Activated naive CD8-positive, alpha-beta T cell treated with anti-CD3 and anti-CD28 coated beads, Interleukin-2, amount 50 U/mL, for 16 hours (primary cell): ENCODE results near the gene SH3TC2.
"Not testable (repeated sequence)": the region's sequence is repeated elsewhere in the genome, so short reads cannot be mapped to it uniquely, and the experiment has no call there.

Experiments
- DNase-seq: peaks from one replicate; pipeline ENCODE4 v3.0.0-alpha.2; 2020; ENCODE audit warnings: low read depth, low spot score

SH3TC2 gene

GRCh38 chr5:149063017-149063687 lies at the start of gene SH3TC2:
Gene SH3TC2, minus strand, starts transcription at chr5:149063062. Its CDS starts 40 bp downstream, at chr5:149063022.
- DNase-seq: no peak

DNA sequence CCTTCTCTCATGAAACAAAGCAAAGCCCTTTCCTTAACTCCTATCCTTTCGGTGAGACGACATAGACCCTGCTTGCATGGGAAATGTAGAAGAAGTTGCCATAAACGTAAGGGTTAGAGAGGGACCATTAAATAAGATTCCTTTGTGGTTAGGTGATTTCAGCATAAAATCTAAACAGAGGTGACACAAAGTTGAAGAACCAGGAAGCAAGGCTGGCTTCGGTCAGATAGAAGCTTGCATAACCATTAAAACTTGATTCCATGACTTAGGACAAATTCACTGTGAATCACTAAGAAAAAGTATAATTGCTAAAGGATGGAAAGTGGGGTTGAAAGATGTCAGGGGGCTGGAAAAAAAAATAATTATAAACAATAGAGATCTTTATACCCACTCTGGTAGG lies 47.5 kb upstream of the SH3TC2 start:
- no peak for DNase-seq

DNA sequence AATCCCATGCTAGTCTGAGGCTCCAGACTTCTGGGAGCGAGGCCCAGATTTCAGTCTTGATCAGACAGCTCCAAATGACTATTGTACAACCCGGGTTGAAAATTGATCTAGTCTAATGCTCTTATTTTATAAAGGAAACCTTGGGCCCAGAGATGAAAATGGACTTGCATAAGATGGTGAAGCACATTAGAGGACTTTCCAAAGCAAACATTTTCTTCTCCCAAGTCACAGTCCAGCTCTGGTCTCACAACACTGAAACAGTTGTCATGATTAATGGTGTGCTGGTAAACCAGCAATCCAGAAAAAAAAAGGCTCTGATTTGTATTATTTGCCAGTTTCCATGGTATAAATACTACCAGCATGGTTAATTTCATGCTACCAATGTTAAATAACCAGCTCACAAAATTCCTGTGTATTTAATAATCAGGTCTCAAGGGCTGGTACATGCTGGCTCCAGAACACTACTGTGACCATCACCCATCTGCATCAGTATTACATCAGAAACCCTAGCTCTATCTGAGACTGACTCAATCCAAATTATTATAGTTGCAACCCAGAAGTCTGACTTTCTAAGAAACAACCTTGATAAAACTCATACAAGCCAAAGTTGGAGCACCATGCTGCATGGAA lies 45.9 kb upstream of the SH3TC2 start:
- DNase-seq: no peak

GRCh38 chr5:149100331-149100730 lies 37.5 kb upstream of the SH3TC2 start:
- DNase-seq: no peak

DNA sequence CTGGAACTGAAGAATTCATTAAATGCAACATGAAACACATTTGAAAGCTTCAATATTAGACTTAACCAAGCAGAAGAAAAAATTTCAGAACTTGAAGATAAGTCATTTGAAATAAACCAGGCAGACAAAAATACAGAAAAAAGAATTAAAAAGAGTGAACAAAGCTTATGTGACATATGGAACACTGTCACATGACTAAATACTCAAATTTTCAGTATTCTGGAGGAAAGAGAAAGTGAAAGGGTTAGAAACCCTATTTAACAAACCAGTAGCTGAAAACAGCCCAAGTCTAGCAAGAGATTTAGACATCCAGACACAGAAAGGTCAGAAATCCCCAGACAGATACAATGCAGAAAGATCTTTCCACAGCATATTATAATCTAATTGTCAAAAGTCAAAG lies 37.1 kb upstream of the SH3TC2 start:
- no peak for DNase-seq

DNA sequence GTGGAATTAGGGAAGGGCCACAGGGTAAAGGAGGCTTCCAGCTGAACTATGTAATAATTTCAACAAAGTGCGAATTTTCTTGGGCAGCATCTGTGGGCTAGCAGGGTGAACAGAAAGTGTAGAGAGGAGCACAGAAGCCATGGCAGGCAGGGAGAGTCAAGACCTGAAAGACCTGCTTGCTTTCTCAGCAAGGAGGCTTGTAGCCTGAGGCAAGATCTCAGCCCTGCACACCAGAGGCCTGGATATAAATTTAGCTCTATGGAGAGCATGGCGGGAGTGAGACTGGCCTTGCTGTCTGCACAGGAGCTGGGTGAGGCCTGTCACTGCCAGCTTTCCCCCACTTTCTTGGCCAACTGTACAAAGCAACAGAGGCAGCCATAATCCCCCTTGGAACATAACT lies 32.1 kb upstream of the SH3TC2 start:
- no peak for DNase-seq

- no peak for DNase-seq
Measured at GRCh38 chr5:149093625-149094024, 30.8 kb upstream of the SH3TC2 start.

- DNase-seq: no peak
Measured at GRCh38 chr5:149089796-149090195, 26.9 kb upstream of the SH3TC2 start.

GRCh38 chr5:149088686-149089085 lies 25.8 kb upstream of the SH3TC2 start:
- DNase-seq: no peak

GRCh38 chr5:149083846-149084245 lies 21.0 kb upstream of the SH3TC2 start:
- no peak for DNase-seq

DNA sequence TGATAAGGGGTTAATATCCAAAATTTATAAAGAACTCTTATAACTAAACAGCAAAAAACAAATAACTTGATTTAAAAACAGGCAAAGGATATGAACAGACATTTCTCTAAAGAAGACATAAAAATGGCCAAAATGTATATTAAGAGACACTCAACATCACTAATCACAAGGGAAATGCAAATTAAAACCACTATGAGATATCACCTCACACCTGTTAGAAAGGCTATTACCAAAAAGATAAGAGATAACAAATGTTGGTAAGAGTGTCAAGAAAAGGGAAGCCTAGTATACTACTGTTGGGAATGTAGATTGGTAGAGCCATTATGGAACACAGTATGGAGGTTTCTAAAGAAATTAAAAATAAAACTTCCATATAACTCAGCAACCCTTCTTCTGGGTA lies 19.4 kb upstream of the SH3TC2 start:
- no peak for DNase-seq

DNA sequence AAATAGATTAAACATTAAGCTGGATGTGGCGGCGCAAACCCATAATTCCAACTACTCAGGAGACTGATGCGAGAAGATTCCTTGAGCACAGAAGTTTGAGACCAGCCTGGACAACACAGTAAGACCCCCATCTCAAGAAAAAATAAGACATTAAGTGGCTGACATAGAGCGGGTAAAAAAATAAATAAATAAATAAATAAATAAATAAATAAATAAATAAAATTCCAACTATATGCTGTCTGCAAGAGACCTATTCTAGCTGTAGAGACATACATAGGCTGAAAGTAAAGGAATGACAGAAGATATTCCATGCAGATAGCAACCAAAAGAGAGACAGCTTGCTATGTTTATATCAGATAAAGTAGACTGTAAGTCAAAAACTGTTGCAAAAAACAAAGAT lies 17.4 kb upstream of the SH3TC2 start:
- DNase-seq: no peak

DNA sequence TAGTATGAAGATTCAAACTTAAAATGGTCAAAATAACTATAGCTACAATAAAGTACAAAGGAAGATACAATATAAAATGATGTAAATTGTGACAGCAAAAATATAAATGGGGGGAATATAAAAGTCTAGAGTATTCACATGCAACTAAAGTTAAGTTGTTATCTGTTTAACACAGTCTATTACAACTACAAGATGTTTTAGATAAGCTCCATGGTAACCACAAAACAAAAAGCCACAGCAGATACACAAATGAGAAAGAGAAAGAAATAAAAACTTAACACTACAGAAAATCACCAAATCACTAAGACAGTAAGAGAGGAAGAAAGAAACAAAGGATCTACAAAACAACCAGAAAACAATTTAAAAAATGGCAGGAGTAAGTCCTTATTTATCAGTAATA lies 17.0 kb upstream of the SH3TC2 start:
- DNase-seq: no peak

DNA sequence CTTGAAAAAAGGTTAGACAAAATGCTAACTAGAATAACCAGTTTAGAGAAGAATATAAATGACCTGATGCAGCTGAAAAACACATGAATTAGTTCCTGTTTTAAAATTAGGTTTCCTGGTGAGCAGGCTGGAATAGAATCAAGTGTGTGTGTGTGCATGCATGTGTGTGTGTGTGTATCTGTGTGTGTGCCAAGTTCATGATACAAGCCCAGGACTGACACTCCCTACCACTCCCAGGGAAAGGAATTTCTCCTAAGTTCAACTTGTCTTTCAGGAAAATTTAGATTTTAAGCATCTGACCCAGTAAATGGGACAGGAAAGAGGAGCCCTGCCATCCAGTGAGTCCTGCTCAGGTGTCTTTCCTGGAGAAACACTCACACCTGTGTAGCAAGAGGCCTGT lies 11.2 kb upstream of the SH3TC2 start:
- not testable (repeated sequence) for DNase-seq

GRCh38 chr5:149073213-149073612 lies 10.4 kb upstream of the SH3TC2 start:
- DNase-seq: no peak

DNA sequence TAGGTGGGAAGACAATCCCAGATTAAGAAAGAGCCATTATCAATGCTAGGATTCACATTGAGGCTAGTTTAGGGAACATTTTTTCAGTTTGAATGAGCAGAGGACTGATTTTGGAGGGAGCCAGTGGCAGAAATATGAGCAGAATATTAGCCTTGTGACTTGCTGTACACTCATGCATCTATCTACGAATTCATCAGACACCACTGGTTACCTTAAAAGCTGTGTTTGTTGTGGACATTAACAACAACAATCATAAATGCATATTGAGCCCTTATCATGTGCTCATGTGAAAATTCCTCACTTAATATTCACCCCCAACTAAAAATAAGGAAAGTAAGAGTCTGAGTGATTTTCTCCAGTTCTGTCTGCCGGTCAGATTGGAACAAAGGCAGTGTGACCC lies 9.9 kb upstream of the SH3TC2 start:
- DNase-seq: no peak

GRCh38 chr5:149072376-149072775 lies 9.5 kb upstream of the SH3TC2 start:
- no peak for DNase-seq

- DNase-seq: no peak
Measured at GRCh38 chr5:149071756-149072155, 8.9 kb upstream of the SH3TC2 start.

GRCh38 chr5:149071216-149071615 lies 8.4 kb upstream of the SH3TC2 start:
- no peak for DNase-seq

GRCh38 chr5:149069711-149070110 lies 6.8 kb upstream of the SH3TC2 start:
- DNase-seq: no peak

GRCh38 chr5:149063896-149064478 lies 1.1 kb upstream of the SH3TC2 start:
- no peak for DNase-seq

DNA sequence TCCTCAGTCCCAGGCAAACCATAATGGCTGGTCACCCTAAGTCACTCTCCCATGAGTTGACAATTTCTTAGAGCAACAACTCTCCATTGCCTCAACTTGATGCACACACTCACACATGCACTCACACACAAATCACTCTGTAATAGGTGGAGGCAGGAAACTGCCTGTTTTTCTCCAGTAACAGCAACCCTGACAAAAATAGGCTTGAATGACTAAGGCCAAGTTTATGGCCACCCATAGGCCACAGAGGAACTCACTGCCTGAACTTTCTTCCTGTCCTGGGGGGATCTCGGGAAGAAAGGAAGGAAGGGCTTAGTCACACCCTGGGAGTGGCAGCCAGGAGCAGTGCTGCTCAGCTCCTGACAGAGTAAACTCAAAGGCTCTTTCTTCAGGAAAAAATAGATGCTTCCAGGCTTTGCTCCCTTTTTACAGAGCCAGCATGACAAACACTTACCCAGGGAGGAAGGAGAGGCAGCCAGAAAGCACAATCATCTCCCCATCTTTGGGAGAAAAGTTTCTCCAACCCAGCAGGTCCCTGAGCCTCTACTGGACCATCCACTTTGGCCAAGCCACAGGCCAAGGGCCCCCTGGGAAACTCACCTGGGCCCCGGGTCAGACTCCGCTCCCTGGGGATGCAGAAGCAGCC lies 368 bp downstream of the SH3TC2 start:
- no peak for DNase-seq

GRCh38 chr5:149061341-149061740 lies 1.5 kb downstream of the SH3TC2 start:
- no peak for DNase-seq
